Endodermal cell (in vitro differentiated cells): Measurements from ENCODE around the gene NIPAL3. TPM values are rescaled to one million over a fixed set of nuclear protein-coding genes. Genes with fewer than 3 reads are reported as not detected.
A peak's percentile ranks its signal among the peaks of the same experiment; 100 is the strongest.

Source experiments
- DNase-seq: peaks from one replicate; pipeline ENCODE4 v3.0.0-alpha.2; 2017
- H3K27ac ChIP-seq: 2 replicates; pipeline ENCODE4 v1.5.1; 2013; ENCODE audit warnings: mild to moderate bottlenecking, low read depth, low read length, moderate library complexity
- H3K27me3 ChIP-seq: 2 replicates; pipeline ENCODE4 v1.6.1; 2013; ENCODE audit warnings: mild to moderate bottlenecking, low read length, moderate library complexity; ENCODE audit not compliant: insufficient read depth, control insufficient read depth, poor library complexity, severe bottlenecking
- H3K36me3 ChIP-seq: 2 replicates; pipeline ENCODE4 v1.7.0; 2013; ENCODE audit warnings: mild to moderate bottlenecking, low read length, moderate library complexity; ENCODE audit not compliant: control insufficient read depth, insufficient read depth
- H3K4me1 ChIP-seq: one replicate; pipeline ENCODE4 v1.7.0; 2013; ENCODE audit warnings: low read length; ENCODE audit not compliant: control insufficient read depth, insufficient read depth
- H3K4me3 ChIP-seq: 2 replicates; pipeline ENCODE4 v1.5.1; 2013; ENCODE audit warnings: mild to moderate bottlenecking, low read length, moderate library complexity
- H3K9ac ChIP-seq: 2 replicates; pipeline ENCODE4 v1.6.1; 2013; ENCODE audit warnings: mild to moderate bottlenecking, low read length, moderate library complexity; ENCODE audit not compliant: poor library complexity, severe bottlenecking; ENCODE audit errors: extremely low read depth
- H3K9me3 ChIP-seq: 2 replicates; pipeline ENCODE4 v1.6.1; 2013; ENCODE audit warnings: mild to moderate bottlenecking, low read length, moderate library complexity; ENCODE audit not compliant: control insufficient read depth
- H3K27ac Mint-ChIP-seq: 2 replicates; pipeline ENCODE4 v1.8.0; 2020; ENCODE audit warnings: mixed read lengths
- H3K27me3 Mint-ChIP-seq: 2 replicates; pipeline ENCODE4 v1.8.0; 2021; ENCODE audit warnings: mild to moderate bottlenecking, mixed read lengths; ENCODE audit not compliant: insufficient read depth
- H3K36me3 Mint-ChIP-seq: 2 replicates; pipeline ENCODE4 v1.8.0; 2020; ENCODE audit warnings: low read depth, mixed read lengths
- H3K4me1 Mint-ChIP-seq: 2 replicates; pipeline ENCODE4 v1.8.0; 2020; ENCODE audit warnings: mixed read lengths
- H3K4me3 Mint-ChIP-seq: 2 replicates; pipeline ENCODE4 v1.8.0; 2020; ENCODE audit warnings: mild to moderate bottlenecking, moderate library complexity, mixed read lengths
- H3K9me3 Mint-ChIP-seq: 2 replicates; pipeline ENCODE4 v1.8.0; 2020; ENCODE audit warnings: mild to moderate bottlenecking, mixed read lengths
- CTCF ChIP-seq: fragments of 200-600 bp; sonication (generic); conservative IDR thresholded peaks from 2 replicates; pipeline ENCODE4 v1.5.0; 2021; ENCODE audit warnings: antibody characterized with exemption, mild to moderate bottlenecking
- WGBS, 2 experiments: methylation state at CpG; one replicate each; pipeline versions ENCODE4 v1.1.5 to v1.1.7; 2013; ENCODE audit warnings: missing lambda C conversion rate in 2 of 2, mixed read lengths in 1 of 2; ENCODE audit not compliant: insufficient coverage in 1 of 2, insufficient read length in 1 of 2; 5-methylcytosine and 5-hydroxymethylcytosine counted together
- total RNA-seq, 2 donors: library from RNA; stranded (reverse); fragmentation: NEBNext Ultra II Directional in 1 of 2; extraction: Animal tissue kit (Norgen Biotek cat#: 25700) in 1 of 2; gene quantifications; 2 replicates in 1 of 2; 3 replicates in 1 of 2; pipeline ENCODE4 v1.2.1, GENCODE V29; 2021

Gene NIPAL3
- total RNA-seq, 2 donors from 2014 or later: 4.7 to 5.5 TPM

GRCh38 chr1:24435782-24436365 is 20.3 kb downstream of the NIPAL3 start:
- no peak overlapping the region for H3K27ac Mint-ChIP-seq

GRCh38 chr1:24437631-24438396 is 22.2 kb downstream of the NIPAL3 start:
- no peak overlapping the region for H3K27ac ChIP-seq
- TF ChIP-seq CTCF: no peak
- DNase-seq: peak; percentile 63
- H3K4me3 ChIP-seq: no peak overlapping the region
- H3K4me1 Mint-ChIP-seq: peaks cover 15% of the 10 kb centered on the region
- no peak overlapping the region for H3K4me3 Mint-ChIP-seq
- H3K36me3 Mint-ChIP-seq: no peaks in the 10 kb centered on the region
- H3K9me3 ChIP-seq: no peaks in the 10 kb centered on the region
- 93 to 98% methylated on average over 6 to 9 of the region's 9 CpGs for WGBS, 2 experiments
- H3K36me3 ChIP-seq: no peaks in the 10 kb centered on the region
- H3K27me3 Mint-ChIP-seq: peaks cover 4% of the 10 kb centered on the region
- no peak overlapping the region for H3K9ac ChIP-seq
- no peak overlapping the region for H3K27ac Mint-ChIP-seq
- no peaks in the 10 kb centered on the region for H3K9me3 Mint-ChIP-seq
- peaks cover 5% of the 10 kb centered on the region for H3K4me1 ChIP-seq
- no peaks in the 10 kb centered on the region for H3K27me3 ChIP-seq

More at GRCh38 chr1:24435782-24436365, 20.3 kb downstream of the NIPAL3 start:
- Mint-ChIP-seq H3K27me3 (peaks cover 4% of the 10 kb centered on the region), H3K4me1 (peaks cover 10% of the 10 kb centered on the region), H3K4me3 (no peak overlapping the region), H3K9me3 (no peaks in the 10 kb centered on the region), H3K36me3 (no peaks in the 10 kb centered on the region)
- Histone ChIP-seq H3K27me3 (no peaks in the 10 kb centered on the region), H3K4me1 (peaks cover 5% of the 10 kb centered on the region), H3K36me3 (no peaks in the 10 kb centered on the region), H3K9me3 (no peaks in the 10 kb centered on the region), H3K27ac (no peak overlapping the region), H3K9ac (no peak overlapping the region), H3K4me3 (no peak overlapping the region)
- WGBS, 2 experiments: 90 to 95% methylated on average over 5 to 7 of the region's 8 CpGs
- DNase-seq: no peak
- TF ChIP-seq CTCF: no peak

- H3K36me3 ChIP-seq: no peaks in the 10 kb centered on the region
- H3K4me1 ChIP-seq: no peaks in the 10 kb centered on the region
- H3K27ac ChIP-seq: no peak overlapping the region
- H3K4me3 Mint-ChIP-seq: no peak overlapping the region
- no peaks in the 10 kb centered on the region for H3K36me3 Mint-ChIP-seq
- no peaks in the 10 kb centered on the region for H3K27me3 ChIP-seq
- H3K9me3 Mint-ChIP-seq: no peaks in the 10 kb centered on the region
- 49 to 67% methylated on average over 6 to 9 of the region's 9 CpGs for WGBS, 2 experiments
- peak; percentile 66 for DNase-seq
- peaks cover 4% of the 10 kb centered on the region for H3K27me3 Mint-ChIP-seq
- H3K4me1 Mint-ChIP-seq: peaks cover 15% of the 10 kb centered on the region
- no peak overlapping the region for H3K27ac Mint-ChIP-seq
- H3K4me3 ChIP-seq: no peak overlapping the region
- H3K9me3 ChIP-seq: no peaks in the 10 kb centered on the region
- no peak for TF ChIP-seq CTCF
- no peak overlapping the region for H3K9ac ChIP-seq
Observed at GRCh38 chr1:24438423-24438901, 22.9 kb downstream of the NIPAL3 start.
